ENCODE results near the gene CYS1. TPM values are rescaled to one million over a fixed set of nuclear protein-coding genes. Genes with fewer than 3 reads are reported as not detected.
A peak's percentile ranks its signal among the peaks of the same experiment; 100 is the strongest.

CYS1 gene
- total and polyA plus RNA-seq, 2 of the 13 experiments (the other 11 are each of a cell fraction or from before 2014, with no cell fraction given), result 0.04 TPM; not detected in 1

GRCh38 chr2:10043906-10044601 is 36.2 kb downstream of the CYS1 start (continued):
- TF ChIP-seq ZNF567 (CRISPR knock-in tag; IDR thresholded peaks at IDR 0.05; ENCODE audit: borderline replicate concordance) (no peak), MZF1 (CRISPR knock-in tag; IDR thresholded peaks at IDR 0.05; ENCODE audit: borderline replicate concordance) (no peak), PAWR (CRISPR knock-in tag; IDR thresholded peaks at IDR 0.05; ENCODE audit: borderline replicate concordance) (no peak), ZNF543 (CRISPR knock-in tag; IDR thresholded peaks at IDR 0.05) (peak; percentile 11; the same call in 1 of the 2 replicates), EED (CRISPR knock-in tag; IDR thresholded peaks at IDR 0.05) (peak; percentile 63; the same call in 1 of the 2 replicates), TRIM22 (IDR thresholded peaks at IDR 0.05) (no peak), ZMAT5 (CRISPR knock-in tag; IDR thresholded peaks at IDR 0.05; ENCODE audit: borderline replicate concordance, low read depth) (no peak), ZSCAN30 (CRISPR knock-in tag; IDR thresholded peaks at IDR 0.05) (no peak), ZNF577 (CRISPR knock-in tag; IDR thresholded peaks at IDR 0.05; ENCODE audit: borderline replicate concordance, low read depth) (no peak), ATAD3A (CRISPR knock-in tag; IDR thresholded peaks at IDR 0.05) (no peak), ZHX1 (CRISPR knock-in tag; IDR thresholded peaks at IDR 0.05; ENCODE audit: low read depth) (peak; percentile 96), KAT8 (CRISPR knock-in tag; IDR thresholded peaks at IDR 0.05) (peak; percentile 43; the same call in 1 of the 2 replicates), FOXA3 (CRISPR knock-in tag; IDR thresholded peaks at IDR 0.05) (peak; percentile 44; the same call in 1 of the 2 replicates), YEATS2 (CRISPR knock-in tag; IDR thresholded peaks at IDR 0.05; ENCODE audit: borderline replicate concordance) (peak; percentile 51; the same call in 1 of the 2 replicates), KLF15 (CRISPR knock-in tag; IDR thresholded peaks at IDR 0.05; ENCODE audit: borderline replicate concordance) (no peak), ATM (IDR thresholded peaks at IDR 0.05; ENCODE audit: borderline replicate concordance) (no peak), FOXJ3 (CRISPR knock-in tag; IDR thresholded peaks at IDR 0.05; ENCODE audit: borderline replicate concordance) (no peak)
- TF ChIP-seq, protein P1, sequence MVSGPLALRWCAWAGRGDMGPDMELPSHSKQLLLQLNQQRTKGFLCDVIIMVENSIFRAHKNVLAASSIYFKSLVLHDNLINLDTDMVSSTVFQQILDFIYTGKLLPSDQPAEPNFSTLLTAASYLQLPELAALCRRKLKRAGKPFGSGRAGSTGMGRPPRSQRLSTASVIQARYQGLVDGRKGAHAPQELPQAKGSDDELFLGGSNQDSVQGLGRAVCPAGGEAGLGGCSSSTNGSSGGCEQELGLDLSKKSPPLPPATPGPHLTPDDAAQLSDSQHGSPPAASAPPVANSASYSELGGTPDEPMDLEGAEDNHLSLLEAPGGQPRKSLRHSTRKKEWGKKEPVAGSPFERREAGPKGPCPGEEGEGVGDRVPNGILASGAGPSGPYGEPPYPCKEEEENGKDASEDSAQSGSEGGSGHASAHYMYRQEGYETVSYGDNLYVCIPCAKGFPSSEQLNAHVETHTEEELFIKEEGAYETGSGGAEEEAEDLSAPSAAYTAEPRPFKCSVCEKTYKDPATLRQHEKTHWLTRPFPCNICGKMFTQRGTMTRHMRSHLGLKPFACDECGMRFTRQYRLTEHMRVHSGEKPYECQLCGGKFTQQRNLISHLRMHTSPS (CRISPR knock-in tag; IDR thresholded peaks at IDR 0.05; ENCODE audit: low read depth), result no peak
- TF ChIP-seq, protein P2, sequence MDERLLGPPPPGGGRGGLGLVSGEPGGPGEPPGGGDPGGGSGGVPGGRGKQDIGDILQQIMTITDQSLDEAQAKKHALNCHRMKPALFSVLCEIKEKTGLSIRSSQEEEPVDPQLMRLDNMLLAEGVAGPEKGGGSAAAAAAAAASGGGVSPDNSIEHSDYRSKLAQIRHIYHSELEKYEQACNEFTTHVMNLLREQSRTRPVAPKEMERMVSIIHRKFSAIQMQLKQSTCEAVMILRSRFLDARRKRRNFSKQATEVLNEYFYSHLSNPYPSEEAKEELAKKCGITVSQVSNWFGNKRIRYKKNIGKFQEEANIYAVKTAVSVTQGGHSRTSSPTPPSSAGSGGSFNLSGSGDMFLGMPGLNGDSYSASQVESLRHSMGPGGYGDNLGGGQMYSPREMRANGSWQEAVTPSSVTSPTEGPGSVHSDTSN (CRISPR knock-in tag; IDR thresholded peaks at IDR 0.05), result no peak
- TF ChIP-seq, protein P3, sequence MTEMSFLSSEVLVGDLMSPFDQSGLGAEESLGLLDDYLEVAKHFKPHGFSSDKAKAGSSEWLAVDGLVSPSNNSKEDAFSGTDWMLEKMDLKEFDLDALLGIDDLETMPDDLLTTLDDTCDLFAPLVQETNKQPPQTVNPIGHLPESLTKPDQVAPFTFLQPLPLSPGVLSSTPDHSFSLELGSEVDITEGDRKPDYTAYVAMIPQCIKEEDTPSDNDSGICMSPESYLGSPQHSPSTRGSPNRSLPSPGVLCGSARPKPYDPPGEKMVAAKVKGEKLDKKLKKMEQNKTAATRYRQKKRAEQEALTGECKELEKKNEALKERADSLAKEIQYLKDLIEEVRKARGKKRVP (CRISPR knock-in tag; IDR thresholded peaks at IDR 0.05), result peak in 1 of 2 experiments; percentile 81; a peak in 2 of 4 replicates

Data from HepG2 (cell line).